K562 (cell line): ENCODE data around the gene CCDC136. TPM values are rescaled to one million over a fixed set of nuclear protein-coding genes. Genes with fewer than 3 reads are reported as not detected.

Experiments
- ATAC-seq: fragments of 200-7000 bp; cut with Tn5 transposase; 3 replicates; pipeline ENCODE4 v1.9.1; 2020; ENCODE audit warnings: moderate library complexity
- BruUV-seq: library from RNA; stranded (reverse); fragments of 400-500 nt; replicated peaks from 2 replicates; lab custom pipeline; 2021; lab: Mats Ljungman, UMichigan
- CTCF ChIA-PET: fragments of 300-600 bp; formaldehyde crosslinking; extraction: SDS; loops from one replicate; lab custom pipeline; 2021; ENCODE audit warnings: low intra/inter-chr PET ratio; lab: Yijun Ruan, JAX
- POLR2A ChIA-PET: fragments of 300-600, 350-650 bp; sonication (Branson Sonifier 250); formaldehyde crosslinking; extraction: SDS; loops from one replicate; lab custom pipeline; 2021; ENCODE audit warnings: antibody characterized with exemption, inconsistent platforms; lab: Yijun Ruan, JAX
- DNase-seq, 4 experiments: peaks; one replicate each; pipeline versions ENCODE4 v3.0.0 to v3.0.0-alpha.2; 2011 to 2018; ENCODE audit warnings: low spot score in 3 of 4, mixed read lengths in 3 of 4; ENCODE audit errors: extremely low read depth in 1 of 4
- FAIRE-seq: peaks from 2 replicates; lab custom pipeline; 2011; peaks lifted over from hg19 to GRCh38; lab: Jason Lieb, UNC
- H2AFZ ChIP-seq: 2 replicates; pipeline ENCODE4 v1.6.0; 2011; ENCODE audit warnings: low read depth, low read length, control low read depth, inconsistent platforms
- H3K27ac ChIP-seq: fragments of 200-600 bp; 3 replicates; pipeline ENCODE4 v1.8.0; 2011; ENCODE audit warnings: low read depth, mild to moderate bottlenecking, control low read depth, inconsistent platforms, low read length, moderate library complexity, mixed read lengths; ENCODE audit errors: extremely low read depth
- H3K27me3 ChIP-seq, 2 experiments: fragments of 300-600 bp in 1 of 2; 2 replicates in 1 of 2; 3 replicates in 1 of 2; pipeline versions ENCODE4 v1.6.0 to v1.8.0; 2011; ENCODE audit warnings: inconsistent platforms in 2 of 2, low read length in 2 of 2, mild to moderate bottlenecking in 1 of 2, mixed read lengths in 1 of 2, moderate library complexity in 1 of 2; ENCODE audit not compliant: control insufficient read depth in 2 of 2, insufficient read depth in 2 of 2
- H3K36me3 ChIP-seq: fragments of 300-600 bp; 3 replicates; pipeline ENCODE4 v1.8.0; 2011; ENCODE audit warnings: mild to moderate bottlenecking, low read length, inconsistent platforms; ENCODE audit not compliant: control insufficient read depth, insufficient read depth
- H3K4me1 ChIP-seq, 2 experiments: fragments of 200-600 bp in 1 of 2; replicated peaks in 1 of 2; 2 replicates in 1 of 2; 3 replicates in 1 of 2; pipeline versions ENCODE4 v1.5.1 to v1.8.0; 2011; ENCODE audit warnings: inconsistent platforms in 2 of 2, low read length in 2 of 2, mild to moderate bottlenecking in 1 of 2, mixed read lengths in 1 of 2, moderate library complexity in 1 of 2; ENCODE audit not compliant: control insufficient read depth in 2 of 2, insufficient read depth in 2 of 2
- H3K4me2 ChIP-seq: 2 replicates; pipeline ENCODE4 v1.6.1; 2011; ENCODE audit warnings: low read length, control low read depth, inconsistent platforms, mixed read lengths; ENCODE audit not compliant: insufficient read depth
- H3K4me3 ChIP-seq: fragments of 200-600 bp; sonication (generic), shearing (Covaris generic); 2 replicates; pipeline ENCODE4 v1.5.1; 2016; ENCODE audit warnings: control low read depth, inconsistent platforms
- H3K79me2 ChIP-seq: fragments of 200-600 bp; 3 replicates; pipeline ENCODE4 v1.8.0; 2011; ENCODE audit warnings: low read length, inconsistent platforms; ENCODE audit not compliant: control insufficient read depth, insufficient read depth
- H3K9ac ChIP-seq, 2 experiments: 2 replicates each; pipeline versions ENCODE4 v1.6.0 to v1.6.1; 2011; ENCODE audit warnings: low read depth in 2 of 2, low read length in 2 of 2, control low read depth in 1 of 2, inconsistent platforms in 1 of 2, mild to moderate bottlenecking in 1 of 2, mixed read lengths in 1 of 2; ENCODE audit not compliant: insufficient read depth in 1 of 2
- H3K9me1 ChIP-seq: one replicate; pipeline ENCODE4 v1.6.0; 2011; ENCODE audit warnings: inconsistent platforms, mild to moderate bottlenecking, low read length, moderate library complexity; ENCODE audit not compliant: control insufficient read depth, insufficient read depth
- H3K9me3 ChIP-seq: replicated peaks from 2 replicates; pipeline ENCODE4 v1.5.1; 2011; ENCODE audit warnings: low read depth, low read length, inconsistent platforms; ENCODE audit not compliant: control insufficient read depth, insufficient read depth
- H4K20me1 ChIP-seq: replicated peaks from 2 replicates; pipeline ENCODE4 v1.6.1; 2011; ENCODE audit warnings: low read length, inconsistent platforms, mixed read lengths; ENCODE audit not compliant: control insufficient read depth, insufficient read depth
- ARID3B ChIP-seq: fragments of 250-450 bp; sonication (Bioruptor Pico); IDR thresholded peaks from 2 replicates; pipeline ENCODE4 v1.4.0; 2020; ENCODE audit warnings: borderline replicate concordance
- CTBP1 ChIP-seq: fragments of 450-650 bp; IDR thresholded peaks from 2 replicates; pipeline ENCODE4 v1.6.1; 2016; ENCODE audit warnings: borderline replicate concordance
- MAFK ChIP-seq: IDR thresholded peaks from 2 replicates; pipeline ENCODE4 v1.6.1; 2011; ENCODE audit warnings: low read length, improper control_type of control experiment
- MEF2A ChIP-seq: IDR thresholded peaks from 2 replicates; pipeline ENCODE4 v1.6.1; 2011; ENCODE audit warnings: low read depth, mild to moderate bottlenecking, low read length, moderate library complexity; ENCODE audit not compliant: control insufficient read depth
- TAF9B ChIP-seq: fragments of 450-650 bp; IDR thresholded peaks from 2 replicates; pipeline ENCODE4 v1.6.1; 2018; ENCODE audit warnings: mild to moderate bottlenecking; ENCODE audit not compliant: partially characterized antibody
- XRCC4 ChIP-seq: IDR thresholded peaks from one replicate; pipeline ENCODE4 v1.6.1; 2011; ENCODE audit not compliant: insufficient read depth, insufficient read length; ENCODE audit errors: extremely low read depth
- ZNF592 ChIP-seq: fragments of 450-650 bp; IDR thresholded peaks from 2 replicates; pipeline ENCODE4 v1.6.1; 2017; ENCODE audit warnings: antibody characterized with exemption, mild to moderate bottlenecking
- ZNF766 ChIP-seq: fragments of 200-800 bp; sonication (Bioruptor generic); conservative IDR thresholded peaks from 2 replicates; pipeline ENCODE4 v1.6.1; 2016; ENCODE audit warnings: missing genetic modification characterization, missing compliant biosample characterization
- WGBS: fragments of 100-300 bp; shearing (Covaris generic); methylation state at CpG from one replicate; pipeline ENCODE4 v1.1.6; 2016; ENCODE audit warnings: low coverage, mixed read lengths; ENCODE audit not compliant: insufficient coverage; ENCODE audit errors: missing lambda C conversion rate; 5-methylcytosine and 5-hydroxymethylcytosine counted together
- in situ Hi-C: fragments of 300-500 bp; cut with MboI; formaldehyde crosslinking; loops from 4 replicates; pipeline ENCODE4 v1.15.0; 2018; ENCODE audit warnings: inconsistent platforms, mixed read lengths
- intact Hi-C: fragments of 100-400 bp; cut with micrococcal nuclease; formaldehyde crosslinking; loops from 2 replicates; pipeline ENCODE4 v1.14.2; 2022
- polyA plus RNA-seq, 8 experiments: library from polyadenylated mRNA; depleted of rRNA in 4 of 8; stranded (reverse) in 5 of 8; unstranded in 3 of 8; fragments of >200 nt; fragmentation: Nextera tagmentation in 2 of 8; fragmentation: Illumina TruSeq in 1 of 8; extraction: Ambion mirVana in 2 of 8; extraction: Trizol in 1 of 8; gene quantifications; 2 replicates each; pipeline versions ENCODE4 v1.2.1 to v1.2.3, GENCODE V29; 2011 to 2014; ENCODE audit warnings: inconsistent platforms in 1 of 8, missing spikeins in 1 of 8
- total RNA-seq, 7 experiments: library from RNA; depleted of rRNA in 6 of 7; stranded (reverse); fragments of >200 nt in 6 of 7; fragmentation: Illumina TruSeq in 2 of 7; extraction: Trizol in 2 of 7; gene quantifications; 2 replicates each; pipeline versions ENCODE4 v1.2.1 to v1.2.3, GENCODE V29; 2011 to 2021; ENCODE audit warnings: low replicate concordance in 1 of 7
- TF ChIP-seq, protein P1 (sequence below): fragments of 450-650 bp; IDR thresholded peaks from 2 replicates; pipeline ENCODE4 v1.6.1; 2016; ENCODE audit warnings: mild to moderate bottlenecking
- TF ChIP-seq, protein P2 (sequence below): IDR thresholded peaks from 3 replicates; pipeline ENCODE4 v1.6.1; 2011; ENCODE audit warnings: borderline replicate concordance, mild to moderate bottlenecking; ENCODE audit not compliant: insufficient read length, insufficient read depth

The CCDC136 gene
- total and polyA plus RNA-seq, 9 of the 15 experiments (the other 6 are each of a cell fraction or from before 2014, with no cell fraction given) = 2.4 to 40.8 (median 26.5) TPM

- FAIRE-seq = peak; percentile 98
- intact Hi-C loops = loop anchor here (2.0 to 5.0 kb wide), 4 partner anchors 81 to 386 kb away; partner anchors contain the start of genes CALU and METTL2B
- Histone ChIP-seq H4K20me1 (no peaks in the 10 kb centered on the region; the same call in 1 of the 2 replicates), H3K27ac (peak within 1 kb of the TSS; percentile 87), H3K4me1 (peaks cover 38 to 68% of the 10 kb centered on the region in 2 experiments), H3K79me2 (peaks cover 46% of the 10 kb centered on the region), H3K4me3 (peak within 1 kb of the TSS; percentile 71), H3K9ac (peak within 1 kb of the TSS; percentile 95 to 96), H3K9me1 (no peaks in the 10 kb centered on the region), H3K36me3 (peaks cover 51% of the 10 kb centered on the region), H3K27me3 (no peaks in the 10 kb centered on the region), H2AFZ (peak within 1 kb of the TSS; percentile 97), H3K4me2 (peak within 1 kb of the TSS; percentile 100), H3K9me3 (no peaks in the 10 kb centered on the region)
- peak; percentile 73 for ATAC-seq
- under 1% methylated on average over 65 of the region's 65 CpGs for WGBS
- in situ Hi-C loops = no loop called here
- DNase-seq = peak; percentile 100
- ChIA-PET CTCF (interaction anchor here (0.6 to 2.0 kb wide), 2 partner anchors 17 to 348 kb away, joined by 3 to 20 read pairs; no protein-coding TSS in a partner anchor), POLR2A (interaction anchor here (0.6 to 7.1 kb wide), 17 partner anchors 10 to 625 kb away, joined by 3 to 47 read pairs (median 4); partner anchors contain the start of gene CALU)
- TSS peak; percentile 53 for BruUV-seq
- TF ChIP-seq ZNF592 (no peak; the same call in 1 of the 2 replicates), MAFK (no peak), MEF2A (no peak), ZNF766 (CRISPR knock-in tag) (no peak), TAF9B (no peak), CTBP1 (peak; percentile 66), ARID3B (CRISPR knock-in tag) (peak; percentile 89; the same call in 1 of the 2 replicates), XRCC4 (no peak)
- TF ChIP-seq, protein P1, sequence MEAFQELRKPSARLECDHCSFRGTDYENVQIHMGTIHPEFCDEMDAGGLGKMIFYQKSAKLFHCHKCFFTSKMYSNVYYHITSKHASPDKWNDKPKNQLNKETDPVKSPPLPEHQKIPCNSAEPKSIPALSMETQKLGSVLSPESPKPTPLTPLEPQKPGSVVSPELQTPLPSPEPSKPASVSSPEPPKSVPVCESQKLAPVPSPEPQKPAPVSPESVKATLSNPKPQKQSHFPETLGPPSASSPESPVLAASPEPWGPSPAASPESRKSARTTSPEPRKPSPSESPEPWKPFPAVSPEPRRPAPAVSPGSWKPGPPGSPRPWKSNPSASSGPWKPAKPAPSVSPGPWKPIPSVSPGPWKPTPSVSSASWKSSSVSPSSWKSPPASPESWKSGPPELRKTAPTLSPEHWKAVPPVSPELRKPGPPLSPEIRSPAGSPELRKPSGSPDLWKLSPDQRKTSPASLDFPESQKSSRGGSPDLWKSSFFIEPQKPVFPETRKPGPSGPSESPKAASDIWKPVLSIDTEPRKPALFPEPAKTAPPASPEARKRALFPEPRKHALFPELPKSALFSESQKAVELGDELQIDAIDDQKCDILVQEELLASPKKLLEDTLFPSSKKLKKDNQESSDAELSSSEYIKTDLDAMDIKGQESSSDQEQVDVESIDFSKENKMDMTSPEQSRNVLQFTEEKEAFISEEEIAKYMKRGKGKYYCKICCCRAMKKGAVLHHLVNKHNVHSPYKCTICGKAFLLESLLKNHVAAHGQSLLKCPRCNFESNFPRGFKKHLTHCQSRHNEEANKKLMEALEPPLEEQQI = no peak
- TF ChIP-seq, protein P2, sequence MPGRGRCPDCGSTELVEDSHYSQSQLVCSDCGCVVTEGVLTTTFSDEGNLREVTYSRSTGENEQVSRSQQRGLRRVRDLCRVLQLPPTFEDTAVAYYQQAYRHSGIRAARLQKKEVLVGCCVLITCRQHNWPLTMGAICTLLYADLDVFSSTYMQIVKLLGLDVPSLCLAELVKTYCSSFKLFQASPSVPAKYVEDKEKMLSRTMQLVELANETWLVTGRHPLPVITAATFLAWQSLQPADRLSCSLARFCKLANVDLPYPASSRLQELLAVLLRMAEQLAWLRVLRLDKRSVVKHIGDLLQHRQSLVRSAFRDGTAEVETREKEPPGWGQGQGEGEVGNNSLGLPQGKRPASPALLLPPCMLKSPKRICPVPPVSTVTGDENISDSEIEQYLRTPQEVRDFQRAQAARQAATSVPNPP = no peak
Observed at GRCh38 chr7:128862571-128863432, 71.0 kb downstream of the CCDC136 start, which contains the start of gene ATP6V1F. TSS of gene ATP6V1F (plus strand) at chr7:128862856. CDS start at chr7:128862905, 49 bp downstream.
